NCI-H1694 treated with DMSO at 0.1 percent for 48 hours (cell line): ENCODE data around the gene VTI1A.
"Not testable (repeated sequence)": the region's sequence is repeated elsewhere in the genome, so short reads cannot be mapped to it uniquely, and the experiment has no call there.

Experiments
- DNase-seq: peaks from one replicate; lab custom pipeline; 2025; lab: John Stamatoyannopoulos, UW

Gene VTI1A

GRCh38 chr10:112454910-112455779 lies 8.1 kb downstream of the VTI1A start:
- DNase-seq, result no peak

DNA sequence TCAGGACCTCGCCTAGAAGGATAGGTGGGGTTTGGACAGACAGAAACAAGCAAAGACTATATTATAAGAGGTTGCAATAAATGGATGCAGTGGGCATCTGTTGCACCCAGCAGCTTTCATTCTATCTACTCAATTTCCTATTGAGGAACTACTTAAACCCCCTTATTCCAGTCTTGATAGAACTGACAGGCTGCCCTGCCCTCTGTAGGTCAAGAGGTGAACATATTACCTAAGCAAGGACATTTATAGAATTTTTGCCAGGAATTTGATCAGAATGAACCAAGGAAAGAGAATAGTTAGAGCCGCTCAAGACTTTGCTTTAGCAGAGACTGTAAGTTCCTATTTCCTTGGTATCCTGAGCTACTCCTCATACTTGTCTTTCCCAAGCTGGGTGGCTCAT lies 9.5 kb downstream of the VTI1A start:
- DNase-seq, result no peak

GRCh38 chr10:112460366-112460765 lies 13.4 kb downstream of the VTI1A start:
- DNase-seq, result no peak

DNA sequence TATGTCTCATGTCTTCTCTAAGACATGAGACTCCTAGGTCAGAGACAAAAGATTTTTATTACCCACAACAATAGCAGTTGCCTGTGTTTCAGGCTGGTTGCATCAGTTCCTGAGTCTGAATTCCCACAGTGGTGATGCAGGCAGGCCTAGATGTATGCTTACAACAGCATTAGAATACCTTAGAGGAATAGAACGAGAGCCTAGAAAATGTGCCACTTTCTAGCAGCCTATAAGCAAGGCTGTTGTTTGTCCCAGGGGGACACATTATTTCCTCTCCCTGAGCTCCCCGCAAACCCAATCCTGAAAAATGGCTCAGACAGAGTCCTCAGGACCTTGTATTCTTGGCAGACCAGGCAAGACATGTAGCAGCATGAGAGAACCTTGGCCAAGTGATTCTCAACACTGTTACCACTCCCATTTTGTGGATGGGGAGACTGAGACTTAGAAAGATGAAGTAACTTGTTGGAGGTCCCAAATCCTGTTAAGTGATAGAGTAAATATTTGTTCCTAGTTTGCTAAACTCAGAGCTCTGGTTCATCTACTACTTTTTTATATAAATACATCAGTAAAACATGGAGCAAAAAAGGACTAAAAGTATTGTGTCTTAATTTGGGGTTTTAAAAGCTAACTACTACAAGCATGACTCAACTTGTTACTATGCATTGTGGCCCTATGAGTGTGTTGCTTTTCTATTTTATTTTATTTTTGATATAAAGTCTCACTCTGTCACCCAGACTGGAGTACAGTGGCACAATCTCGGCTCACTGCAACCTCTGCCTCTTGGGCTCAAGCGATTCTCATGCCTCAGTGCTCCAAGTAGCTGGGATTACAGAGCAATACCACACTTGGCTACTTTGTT lies 14.2 kb downstream of the VTI1A start:
- DNase-seq, result no peak

- DNase-seq, result not testable (repeated sequence)
Measured at GRCh38 chr10:112464074-112464473, 17.1 kb downstream of the VTI1A start.

DNA sequence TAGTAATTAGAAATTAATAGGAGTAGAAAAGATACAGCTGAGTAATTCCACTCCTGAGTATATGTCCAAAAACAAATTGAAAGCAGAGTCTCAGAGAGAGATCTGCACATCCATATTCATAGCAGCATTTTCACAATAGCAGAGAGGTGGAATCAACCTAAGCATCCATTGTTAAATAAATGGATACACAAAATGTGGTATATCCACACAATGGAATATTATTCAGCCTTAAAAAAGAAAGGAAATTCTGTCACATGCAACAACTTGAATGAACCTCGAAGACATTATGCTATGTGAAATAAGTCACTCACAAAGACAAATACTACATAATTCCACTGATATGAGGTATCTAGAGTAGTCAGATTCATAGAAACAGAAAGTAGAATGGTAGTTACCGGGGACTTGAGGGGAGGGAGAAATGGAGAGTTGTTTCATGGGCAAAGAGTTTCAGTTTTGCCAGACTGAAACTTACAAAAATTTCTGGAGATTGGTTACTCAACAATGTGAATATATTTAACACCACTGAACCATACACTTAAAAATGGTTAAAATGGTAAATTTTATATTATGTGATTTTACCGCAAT lies 18.4 kb downstream of the VTI1A start:
- DNase-seq, result no peak

- DNase-seq, result no peak
Measured at GRCh38 chr10:112466802-112467201, 19.8 kb downstream of the VTI1A start.

- no peak for DNase-seq
Measured at GRCh38 chr10:112467541-112468075, 20.6 kb downstream of the VTI1A start.

DNA sequence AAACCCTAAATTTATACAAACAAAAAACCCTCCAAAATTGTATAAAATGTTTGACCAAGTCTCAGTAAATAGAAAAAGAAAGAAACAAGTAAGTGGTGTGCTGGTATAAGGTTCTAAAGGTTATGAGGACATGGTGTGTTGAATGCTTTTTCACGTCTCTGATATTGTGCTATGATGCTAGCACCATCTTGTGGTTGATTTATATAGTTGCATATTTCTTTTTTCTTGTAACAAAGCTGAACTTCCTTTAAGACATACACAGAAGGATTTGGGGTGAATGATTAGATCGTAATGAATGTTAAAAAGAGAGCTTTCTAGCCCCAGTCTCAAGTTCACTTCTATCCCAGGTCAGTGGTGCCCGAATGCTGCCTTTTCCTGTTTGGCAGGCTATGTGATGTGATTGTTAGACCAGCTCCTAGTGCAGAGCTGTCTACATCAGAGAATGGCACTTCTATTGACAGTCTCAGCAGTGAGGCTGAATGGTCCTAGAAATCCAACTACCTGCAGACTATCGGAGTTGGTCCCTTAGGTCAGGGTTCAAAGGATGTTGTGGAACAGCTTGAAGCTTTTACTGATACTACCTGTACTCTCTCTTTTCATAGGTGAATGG lies 25.0 kb downstream of the VTI1A start:
- DNase-seq, result peak; percentile 49

- DNase-seq, result peak; percentile 5
Measured at GRCh38 chr10:112475575-112476218, 28.7 kb downstream of the VTI1A start.

- DNase-seq, result no peak
Measured at GRCh38 chr10:112481602-112482001, 34.6 kb downstream of the VTI1A start.

DNA sequence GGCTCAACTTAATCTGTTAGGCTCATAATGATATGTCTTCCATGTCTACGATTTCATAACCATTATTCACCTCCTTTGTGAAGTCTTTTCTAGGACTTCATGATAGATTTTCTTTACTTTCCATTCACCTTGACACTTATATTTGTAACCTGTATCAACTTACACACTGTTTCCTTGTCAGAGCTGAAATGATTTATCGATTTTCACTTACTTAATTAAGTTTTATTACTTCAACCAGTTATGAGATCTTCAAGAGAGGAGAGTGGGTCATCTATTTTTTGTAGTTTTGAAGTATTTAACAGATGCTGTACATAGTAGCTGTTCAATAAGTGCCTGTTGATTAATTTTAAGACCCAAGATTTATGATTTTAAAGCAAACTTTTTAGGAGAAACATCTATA lies 37.4 kb downstream of the VTI1A start:
- no peak for DNase-seq

- no peak for DNase-seq
Measured at GRCh38 chr10:112487964-112488363, 40.9 kb downstream of the VTI1A start.

GRCh38 chr10:112490545-112490944 lies 43.5 kb downstream of the VTI1A start:
- DNase-seq, result peak; percentile 8

DNA sequence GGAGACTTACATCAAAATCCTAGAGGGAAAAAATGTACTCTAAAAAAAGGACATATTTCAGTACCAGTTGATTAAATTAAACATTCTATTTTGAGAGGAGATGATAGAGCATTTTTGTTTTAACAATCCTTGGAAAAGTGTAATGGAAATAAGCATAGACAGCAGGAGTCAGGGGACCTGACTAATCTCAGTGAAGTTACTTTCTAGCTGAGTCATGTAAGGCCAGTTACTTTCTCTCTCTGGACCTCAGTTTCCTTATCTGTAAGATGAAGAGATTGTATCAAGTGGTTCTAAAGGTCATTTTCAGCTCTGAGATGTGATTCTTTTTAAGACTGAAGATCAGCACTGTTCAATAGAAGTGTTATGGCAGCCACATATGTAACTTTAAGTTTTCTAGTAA lies 44.1 kb downstream of the VTI1A start:
- no peak for DNase-seq

DNA sequence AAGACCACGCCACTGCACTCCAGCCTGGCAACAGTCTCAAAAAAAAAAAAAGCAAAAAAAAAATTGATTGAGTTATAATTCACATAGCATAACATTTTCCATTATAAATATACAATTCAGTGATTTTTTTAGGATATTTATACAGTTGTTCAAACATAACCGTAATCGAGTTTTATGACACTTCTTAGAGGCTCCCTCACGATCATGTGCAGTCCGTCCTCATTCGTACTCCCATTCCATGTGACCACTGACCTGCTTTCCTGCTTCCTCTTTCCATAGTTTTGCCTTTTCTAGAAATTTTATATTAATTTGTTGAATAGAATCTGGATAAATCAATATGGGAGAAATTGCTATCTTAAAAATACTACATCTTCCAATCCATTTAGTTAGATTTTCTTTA lies 45.7 kb downstream of the VTI1A start:
- no peak for DNase-seq

GRCh38 chr10:112497347-112497950 lies 50.4 kb downstream of the VTI1A start:
- DNase-seq, result no peak

- DNase-seq, result no peak
Measured at GRCh38 chr10:112498806-112499205, 51.8 kb downstream of the VTI1A start.

DNA sequence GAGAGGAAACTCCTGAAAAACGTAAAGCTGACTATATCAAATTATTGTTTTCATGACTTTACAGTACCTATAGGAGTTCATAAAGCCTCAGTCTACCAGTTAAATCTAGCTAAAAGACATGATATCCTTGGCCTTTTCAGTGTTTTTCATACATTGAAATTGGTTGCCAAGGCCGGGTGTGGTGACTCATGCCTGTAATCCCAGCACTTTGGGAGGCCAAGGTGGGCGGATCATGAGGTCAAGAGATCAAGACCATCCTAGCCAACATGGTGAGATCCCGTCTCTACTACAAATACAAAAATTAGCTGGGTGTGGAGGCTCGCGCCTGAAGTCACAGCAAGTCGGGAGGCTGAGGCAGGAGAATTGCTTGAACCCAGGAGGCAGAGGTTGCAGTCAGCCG lies 53.0 kb downstream of the VTI1A start:
- DNase-seq, result not testable (repeated sequence)

GRCh38 chr10:112502536-112502935 lies 55.5 kb downstream of the VTI1A start:
- no peak for DNase-seq

DNA sequence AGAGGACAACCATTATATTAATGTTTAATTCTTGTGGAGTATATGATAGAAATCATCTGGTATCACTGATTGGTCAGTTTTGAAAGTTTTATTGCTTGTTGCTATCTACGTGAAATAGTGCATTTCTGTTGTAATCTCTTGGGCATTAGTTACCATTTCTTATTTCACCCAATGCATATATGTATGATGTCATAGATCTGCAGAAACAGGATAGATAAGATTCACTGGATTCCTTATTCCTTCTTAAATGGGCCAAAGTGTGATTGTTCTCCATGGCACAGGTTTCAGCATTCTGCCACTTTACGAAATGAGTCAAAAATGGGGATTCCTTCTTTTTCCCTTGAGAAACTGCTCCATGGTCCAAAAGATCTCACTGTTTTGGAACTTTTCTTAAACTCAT lies 56.6 kb downstream of the VTI1A start:
- DNase-seq, result no peak
